Subcutaneous adipose tissue (tissue), 4 donors: ENCODE results near the gene SSBP3. TPM values are rescaled to one million over a fixed set of nuclear protein-coding genes. Genes with fewer than 3 reads are reported as not detected.

Source experiments
- CTCF ChIP-seq: fragments of 450-650 bp; IDR thresholded peaks from one replicate; pipeline ENCODE4 v1.5.1; 2016; ENCODE audit warnings: low read depth, mild to moderate bottlenecking, control low read depth, antibody characterized with exemption, moderate library complexity
- total RNA-seq, 4 donors: library from RNA; depleted of rRNA; stranded (reverse); fragments of >200 nt; gene quantifications; one replicate each; pipeline ENCODE4 v1.1.0, GENCODE V29; 2016

Gene SSBP3
- total RNA-seq, 4 donors from 2014 or later = 19.7 to 28.1 (median 25.1) TPM

- TF ChIP-seq CTCF = no peak
Observed at GRCh38 chr1:54204199-54204598, 202.0 kb downstream of the SSBP3 start.

DNA sequence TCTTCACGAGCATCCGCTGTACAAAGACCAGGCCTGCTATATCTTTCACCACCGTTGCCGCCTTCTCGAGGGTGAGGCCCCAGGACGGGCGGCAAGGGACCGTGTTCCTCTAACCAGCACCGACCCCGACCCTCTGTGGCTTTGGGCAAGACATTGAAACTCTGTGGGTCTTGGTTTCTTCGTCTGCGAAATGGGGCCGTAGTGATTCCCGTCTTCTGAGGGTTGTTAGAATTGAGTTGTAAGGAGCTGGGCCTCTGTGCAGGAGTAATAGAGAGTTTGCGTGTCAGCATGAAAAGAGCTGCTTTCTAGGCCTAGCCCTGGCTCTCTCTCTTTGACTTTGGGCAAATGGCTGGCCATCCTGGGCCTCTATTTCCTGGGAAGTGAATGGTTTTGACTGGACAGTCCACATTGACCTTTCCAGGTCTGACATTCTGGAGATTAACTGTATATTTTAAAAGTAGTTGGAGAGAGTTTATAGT, 205.6 kb downstream of the SSBP3 start:
- no peak for TF ChIP-seq CTCF

GRCh38 chr1:54199765-54200518, 206.3 kb downstream of the SSBP3 start, which contains the start of the genes CYB5RL and MRPL37:
Gene CYB5RL (minus strand): TSS chr1:54200030. CDS start chr1:54195616, 4,414 bp downstream.
Gene MRPL37 (plus strand): TSS chr1:54200167. CDS start chr1:54200244, 77 bp downstream.
- no peak for TF ChIP-seq CTCF

DNA sequence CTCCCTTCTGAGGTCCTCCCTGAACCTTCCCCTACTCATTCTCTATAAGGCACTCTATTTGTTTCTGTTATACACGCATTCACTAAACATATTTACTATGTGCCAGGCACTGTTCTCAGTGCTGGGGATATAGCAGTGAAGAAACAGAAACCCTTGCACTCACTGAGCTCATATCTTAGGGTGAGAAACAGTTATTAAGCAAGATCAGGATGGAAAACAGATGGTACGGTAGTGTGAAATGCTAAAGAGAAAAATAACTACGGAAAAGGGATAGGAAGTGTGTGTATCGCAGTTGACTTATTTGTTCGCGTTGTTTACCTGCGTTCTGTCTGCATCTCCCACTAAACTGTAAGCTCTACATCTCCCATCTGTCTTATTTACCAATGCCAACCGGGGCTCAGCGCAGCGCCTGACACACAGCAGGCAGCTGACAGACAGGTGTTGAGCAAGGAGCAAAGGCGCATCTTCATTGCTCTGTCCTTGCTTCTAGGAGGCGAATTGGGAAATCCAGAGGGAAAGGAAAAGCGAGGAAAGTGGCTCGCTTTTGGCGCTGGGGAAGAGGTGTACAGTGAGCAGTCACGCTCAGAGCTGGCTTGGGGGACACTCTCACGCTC, 206.9 kb downstream of the SSBP3 start:
- no peak for TF ChIP-seq CTCF

DNA sequence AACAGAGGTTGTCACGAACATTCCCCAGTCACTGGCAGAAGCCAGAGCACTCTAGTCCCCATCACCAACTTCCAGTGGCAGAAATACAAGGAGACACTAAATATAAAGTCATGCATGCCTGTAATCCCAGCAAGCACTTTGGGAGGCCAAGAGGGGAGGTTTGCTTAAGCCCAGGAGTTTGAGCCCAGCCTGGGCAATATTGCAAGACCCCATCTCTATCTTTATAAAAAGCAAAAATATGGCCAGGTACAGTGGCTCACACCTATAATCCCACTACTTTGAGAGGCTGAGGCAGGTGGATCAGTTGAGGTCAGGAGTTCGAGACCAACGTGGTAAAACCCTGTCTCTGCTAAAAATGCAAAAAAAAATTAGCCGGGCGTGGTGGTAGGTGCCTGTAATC, 212.7 kb downstream of the SSBP3 start:
- TF ChIP-seq CTCF = no peak

DNA sequence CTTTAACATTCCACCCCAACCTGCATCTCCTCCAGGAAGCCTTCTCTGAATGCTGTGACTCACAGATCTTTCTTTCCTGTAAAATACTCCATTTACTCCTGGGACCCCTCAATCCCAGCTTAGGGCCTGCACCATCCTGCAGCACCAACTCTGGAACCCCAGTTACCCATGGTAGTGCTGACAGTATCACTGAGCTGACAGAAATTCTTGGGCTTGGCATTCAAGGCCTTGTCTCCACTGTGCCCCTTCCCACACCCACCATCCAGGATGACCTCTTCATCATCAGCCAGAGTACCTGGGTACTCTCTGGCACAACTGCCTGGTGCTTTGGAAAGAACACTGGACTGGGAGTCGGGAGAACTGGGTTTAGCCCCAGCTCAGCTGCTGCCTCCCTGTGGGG, 214.7 kb downstream of the SSBP3 start:
- TF ChIP-seq CTCF = no peak

GRCh38 chr1:54190526-54190925, 215.7 kb downstream of the SSBP3 start:
- no peak for TF ChIP-seq CTCF
